ENCODE measurements around the gene PRKCH.

The PRKCH gene

GRCh38 chr14:61368114-61368710 lies 46.8 kb downstream of the PRKCH start:
- Histone ChIP-seq H2AFZ (ENCODE audit: low read length) (no peak overlapping the region), H3F3A (ENCODE audit: low read depth) (no peaks in the 10 kb centered on the region), H3K4me3 (ENCODE audit: low read length, poor library complexity, severe bottlenecking) (no peak overlapping the region), H3K36me3 (ENCODE audit: insufficient read depth, low read length) (peaks cover 10% of the 10 kb centered on the region; the same call in 1 of the 2 replicates), H3K79me2 (ENCODE audit: insufficient read depth, low read length) (peaks cover 98% of the 10 kb centered on the region), H3K9me2 (replicated peaks; ENCODE audit: low read depth, low read length) (no peaks in the 10 kb centered on the region), H4K20me1 (ENCODE audit: insufficient read depth, low read length, poor library complexity, severe bottlenecking) (peaks cover 41% of the 10 kb centered on the region), H3K4me1 (ENCODE audit: insufficient read depth, low read length, poor library complexity, severe bottlenecking) (peaks cover 33% of the 10 kb centered on the region), H3K27me3 (ENCODE audit: insufficient read depth, low read length, poor library complexity, severe bottlenecking) (no peaks in the 10 kb centered on the region), H3K9me3 (ENCODE audit: insufficient read depth, low read depth, low read length) (peaks cover 8% of the 10 kb centered on the region; the same call in 1 of the 2 replicates), H3K9ac (ENCODE audit: low read depth, low read length, poor library complexity, severe bottlenecking) (no peak overlapping the region), H3K4me2 (ENCODE audit: low read depth, low read length, poor library complexity, severe bottlenecking) (no peak overlapping the region)
- TF ChIP-seq EZH2phosphoT487 (IDR thresholded peaks at IDR 0.05; ENCODE audit: borderline replicate concordance), result no peak
- TF ChIP-seq, protein P1, sequence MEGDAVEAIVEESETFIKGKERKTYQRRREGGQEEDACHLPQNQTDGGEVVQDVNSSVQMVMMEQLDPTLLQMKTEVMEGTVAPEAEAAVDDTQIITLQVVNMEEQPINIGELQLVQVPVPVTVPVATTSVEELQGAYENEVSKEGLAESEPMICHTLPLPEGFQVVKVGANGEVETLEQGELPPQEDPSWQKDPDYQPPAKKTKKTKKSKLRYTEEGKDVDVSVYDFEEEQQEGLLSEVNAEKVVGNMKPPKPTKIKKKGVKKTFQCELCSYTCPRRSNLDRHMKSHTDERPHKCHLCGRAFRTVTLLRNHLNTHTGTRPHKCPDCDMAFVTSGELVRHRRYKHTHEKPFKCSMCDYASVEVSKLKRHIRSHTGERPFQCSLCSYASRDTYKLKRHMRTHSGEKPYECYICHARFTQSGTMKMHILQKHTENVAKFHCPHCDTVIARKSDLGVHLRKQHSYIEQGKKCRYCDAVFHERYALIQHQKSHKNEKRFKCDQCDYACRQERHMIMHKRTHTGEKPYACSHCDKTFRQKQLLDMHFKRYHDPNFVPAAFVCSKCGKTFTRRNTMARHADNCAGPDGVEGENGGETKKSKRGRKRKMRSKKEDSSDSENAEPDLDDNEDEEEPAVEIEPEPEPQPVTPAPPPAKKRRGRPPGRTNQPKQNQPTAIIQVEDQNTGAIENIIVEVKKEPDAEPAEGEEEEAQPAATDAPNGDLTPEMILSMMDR (conservative IDR thresholded peaks at IDR 0.05; ENCODE audit: low read length), result no peak

DNA sequence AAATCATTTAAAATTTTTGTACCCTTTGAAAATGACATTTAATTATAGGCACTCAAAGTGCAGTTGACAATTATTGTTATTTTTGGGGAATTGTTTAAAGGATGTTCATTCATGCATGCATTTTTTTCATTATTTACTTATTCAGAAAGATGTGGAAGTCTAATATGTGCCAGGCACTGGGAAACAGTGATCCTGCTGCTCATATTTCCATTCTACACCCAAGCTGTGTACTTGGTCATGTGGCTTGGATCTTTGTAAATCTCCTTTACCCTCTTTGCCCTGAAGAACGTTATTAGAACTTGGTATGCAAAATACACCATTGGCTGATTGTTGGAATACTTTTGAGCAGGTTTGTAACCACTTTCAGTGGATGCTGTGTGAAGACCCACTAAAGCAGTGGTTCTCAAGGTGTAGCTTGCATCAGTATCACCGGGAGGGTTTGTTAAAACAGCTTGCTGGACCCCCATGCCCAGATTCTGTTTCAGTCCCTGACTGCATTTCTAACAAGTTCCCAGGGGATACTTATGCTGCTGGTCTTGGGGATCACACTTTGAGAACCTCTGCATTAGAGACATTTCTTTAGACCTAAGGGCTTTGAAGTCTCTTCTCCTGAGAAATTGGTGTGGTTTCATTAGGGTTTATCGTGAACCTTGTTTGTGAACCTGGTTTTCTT lies 47.5 kb downstream of the PRKCH start:
- H3K9ac ChIP-seq (ENCODE audit: low read depth, low read length, poor library complexity, severe bottlenecking), result no peak overlapping the region
- H3K79me2 ChIP-seq (ENCODE audit: insufficient read depth, low read length), result peaks cover 100% of the 10 kb centered on the region
- H3K4me2 ChIP-seq (ENCODE audit: low read depth, low read length, poor library complexity, severe bottlenecking), result no peak overlapping the region
- peaks cover 33% of the 10 kb centered on the region for H3K4me1 ChIP-seq (ENCODE audit: insufficient read depth, low read length, poor library complexity, severe bottlenecking)
- H3F3A ChIP-seq (ENCODE audit: low read depth), result no peaks in the 10 kb centered on the region
- H3K9me2 ChIP-seq (replicated peaks; ENCODE audit: low read depth, low read length), result no peaks in the 10 kb centered on the region
- no peaks in the 10 kb centered on the region for H3K27me3 ChIP-seq (ENCODE audit: insufficient read depth, low read length, poor library complexity, severe bottlenecking)
- H3K9me3 ChIP-seq (ENCODE audit: insufficient read depth, low read depth, low read length), result peaks cover 10% of the 10 kb centered on the region; the same call in 1 of the 2 replicates
- H3K4me3 ChIP-seq (ENCODE audit: low read length, poor library complexity, severe bottlenecking), result no peak overlapping the region
- TF ChIP-seq EZH2phosphoT487 (IDR thresholded peaks at IDR 0.05; ENCODE audit: borderline replicate concordance), result no peak
- TF ChIP-seq, protein P1 (conservative IDR thresholded peaks at IDR 0.05; ENCODE audit: low read length), result no peak
- H2AFZ ChIP-seq (ENCODE audit: low read length), result no peak overlapping the region
- peaks cover 14% of the 10 kb centered on the region; the same call in 1 of the 2 replicates for H3K36me3 ChIP-seq (ENCODE audit: insufficient read depth, low read length)
- H4K20me1 ChIP-seq (ENCODE audit: insufficient read depth, low read length, poor library complexity, severe bottlenecking), result peaks cover 37% of the 10 kb centered on the region

- peaks cover 33% of the 10 kb centered on the region for H3K4me1 ChIP-seq (ENCODE audit: insufficient read depth, low read length, poor library complexity, severe bottlenecking)
- H3K36me3 ChIP-seq (ENCODE audit: insufficient read depth, low read length), result peaks cover 19% of the 10 kb centered on the region; the same call in 1 of the 2 replicates
- H3K9ac ChIP-seq (ENCODE audit: low read depth, low read length, poor library complexity, severe bottlenecking), result no peak overlapping the region
- H3K4me2 ChIP-seq (ENCODE audit: low read depth, low read length, poor library complexity, severe bottlenecking), result no peak overlapping the region
- H3K9me2 ChIP-seq (replicated peaks; ENCODE audit: low read depth, low read length), result no peaks in the 10 kb centered on the region
- TF ChIP-seq EZH2phosphoT487 (IDR thresholded peaks at IDR 0.05; ENCODE audit: borderline replicate concordance), result no peak
- TF ChIP-seq, protein P1 (conservative IDR thresholded peaks at IDR 0.05; ENCODE audit: low read length), result no peak
- H3K79me2 ChIP-seq (ENCODE audit: insufficient read depth, low read length), result peaks cover 100% of the 10 kb centered on the region
- H4K20me1 ChIP-seq (ENCODE audit: insufficient read depth, low read length, poor library complexity, severe bottlenecking), result peaks cover 37% of the 10 kb centered on the region
- H3F3A ChIP-seq (ENCODE audit: low read depth), result no peaks in the 10 kb centered on the region
- no peaks in the 10 kb centered on the region for H3K27me3 ChIP-seq (ENCODE audit: insufficient read depth, low read length, poor library complexity, severe bottlenecking)
- H3K9me3 ChIP-seq (ENCODE audit: insufficient read depth, low read depth, low read length), result peaks cover 15% of the 10 kb centered on the region; the same call in 1 of the 2 replicates
- H3K4me3 ChIP-seq (ENCODE audit: low read length, poor library complexity, severe bottlenecking), result no peak overlapping the region
- no peak overlapping the region for H2AFZ ChIP-seq (ENCODE audit: low read length)
Observed at GRCh38 chr14:61369454-61369810, 48.1 kb downstream of the PRKCH start.

All from Loucy (cell line).